ENCODE measurements around the gene CCDC146. TPM values are rescaled to one million over a fixed set of nuclear protein-coding genes. Genes with fewer than 3 reads are reported as not detected.

Gene CCDC146
- total RNA-seq, 4 donors from 2014 or later, result 35.9 to 51.3 (median 44.3) TPM

- H3K4me3 ChIP-seq (replicated peaks in 1 of 3), result no peak overlapping the region
- H3K36me3 ChIP-seq, result no peaks in the 10 kb centered on the region
- intact Hi-C loops (cut with DNase I), result no loop called here
- H3K27me3 ChIP-seq, result no peaks in the 10 kb centered on the region
- H3K4me1 ChIP-seq, result peaks cover 16 to 27% of the 10 kb centered on the region in 2 donors
- WGBS, 2 donors, result 96 to 100% methylated on average over 1 of the region's 1 CpG
- TF ChIP-seq POLR2A (IDR thresholded peaks at IDR 0.05), result no peak
- TF ChIP-seq CTCF (IDR thresholded peaks at IDR 0.05), result no peak
- no peaks in the 10 kb centered on the region for H3K9me3 ChIP-seq
- DNase-seq, result no peak
- H3K27ac ChIP-seq, result no peak overlapping the region
Observed at GRCh38 chr7:77318019-77318418, 195.6 kb downstream of the CCDC146 start.

GRCh38 chr7:77320137-77320536 is 197.7 kb downstream of the CCDC146 start:
- H3K36me3 ChIP-seq, result no peaks in the 10 kb centered on the region
- intact Hi-C loops (cut with DNase I), result no loop called here
- no peak overlapping the region for H3K4me3 ChIP-seq (replicated peaks in 1 of 3)
- peak overlapping the region in 2 of 3 donors; percentile 41 to 52 for H3K27ac ChIP-seq
- 65 to 67% methylated on average over 4 of the region's 4 CpGs for WGBS, 2 donors
- peaks cover 0 to 7% of the 10 kb centered on the region in 2 donors for H3K4me1 ChIP-seq
- no peaks in the 10 kb centered on the region for H3K9me3 ChIP-seq
- DNase-seq, result no peak
- H3K27me3 ChIP-seq, result no peaks in the 10 kb centered on the region
- TF ChIP-seq POLR2A (IDR thresholded peaks at IDR 0.05) (no peak), CTCF (IDR thresholded peaks at IDR 0.05) (no peak)

- WGBS, 2 donors, result 53 to 58% methylated on average over 2 of the region's 2 CpGs
- Histone ChIP-seq H3K4me3 (replicated peaks in 1 of 3) (no peak overlapping the region), H3K9me3 (no peaks in the 10 kb centered on the region), H3K27me3 (no peaks in the 10 kb centered on the region), H3K36me3 (no peaks in the 10 kb centered on the region), H3K27ac (peak overlapping the region in 1 of 3 donors; percentile 52), H3K4me1 (peaks cover 0 to 7% of the 10 kb centered on the region in 2 donors)
- TF ChIP-seq POLR2A (IDR thresholded peaks at IDR 0.05), result no peak
- no peak for TF ChIP-seq CTCF (IDR thresholded peaks at IDR 0.05)
- intact Hi-C loops (cut with DNase I), result no loop called here
- no peak for DNase-seq
Observed at GRCh38 chr7:77320714-77321113, 198.3 kb downstream of the CCDC146 start.

- WGBS, 2 donors, result 75 to 77% methylated on average over 2 of the region's 2 CpGs
- TF ChIP-seq CTCF (IDR thresholded peaks at IDR 0.05), result no peak
- TF ChIP-seq POLR2A (IDR thresholded peaks at IDR 0.05), result no peak
- no peaks in the 10 kb centered on the region for H3K36me3 ChIP-seq
- H3K9me3 ChIP-seq, result no peaks in the 10 kb centered on the region
- no peak overlapping the region for H3K27ac ChIP-seq
- intact Hi-C loops (cut with DNase I), result no loop called here
- H3K27me3 ChIP-seq, result no peaks in the 10 kb centered on the region
- H3K4me3 ChIP-seq (replicated peaks in 1 of 3), result no peak overlapping the region
- no peak for DNase-seq
- H3K4me1 ChIP-seq, result peaks cover 4 to 13% of the 10 kb centered on the region in 2 donors
Observed at GRCh38 chr7:77321300-77321699, 198.9 kb downstream of the CCDC146 start.

- WGBS, 2 donors, result 74 to 86% methylated on average over 3 of the region's 3 CpGs
- H3K27ac ChIP-seq, result peak overlapping the region; percentile 89 to 96 (median 95)
- no peak for DNase-seq
- H3K9me3 ChIP-seq, result no peaks in the 10 kb centered on the region
- TF ChIP-seq CTCF (IDR thresholded peaks at IDR 0.05) (no peak), POLR2A (IDR thresholded peaks at IDR 0.05) (no peak)
- peaks cover 53 to 54% of the 10 kb centered on the region in 2 donors for H3K4me1 ChIP-seq
- H3K36me3 ChIP-seq, result no peaks in the 10 kb centered on the region
- no peaks in the 10 kb centered on the region for H3K27me3 ChIP-seq
- no peak overlapping the region for H3K4me3 ChIP-seq (replicated peaks in 1 of 3)
- intact Hi-C loops (cut with DNase I), result no loop called here
Observed at GRCh38 chr7:77326131-77326530, 203.7 kb downstream of the CCDC146 start.
